A549 (cell line): ENCODE results near the gene IL1RL2. TPM values are rescaled to one million over a fixed set of nuclear protein-coding genes. Genes with fewer than 3 reads are reported as not detected.

Experiments
- ATAC-seq, 2 experiments: fragments of 200-7000 bp in 1 of 2; fragments of >200 bp in 1 of 2; cut with Nextera tagmentation in 1 of 2; cut with Tn5 transposase in 1 of 2; 3 replicates each; pipeline versions ENCODE4 v1.8.0 to v1.9.1; 2018 to 2020; ENCODE audit warnings: mild to moderate bottlenecking in 1 of 2, moderate library complexity in 1 of 2
- CTCF ChIA-PET: fragments of 300-600 bp; sonication (Branson Sonifier 250); formaldehyde crosslinking; extraction: SDS; loops from one replicate; lab custom pipeline; 2021; ENCODE audit warnings: antibody characterized with exemption, inconsistent platforms; lab: Yijun Ruan, JAX
- POLR2A ChIA-PET: fragments of 350-600 bp; formaldehyde crosslinking; extraction: SDS; loops from one replicate; lab custom pipeline; 2021; ENCODE audit warnings: antibody characterized with exemption, inconsistent platforms; lab: Yijun Ruan, JAX
- DNase-seq, 2 experiments: peaks; one replicate each; pipeline versions ENCODE4 v3.0.0 to v3.0.0-alpha.2; 2011 to 2016; ENCODE audit warnings: low read depth in 1 of 2, low spot score in 1 of 2
- FAIRE-seq: peaks from 2 replicates; lab custom pipeline; 2011; peaks lifted over from hg19 to GRCh38; lab: Jason Lieb, UNC
- H3K27ac ChIP-seq, 2 experiments: fragments of >200 bp; sonication (Bioruptor Twin); formaldehyde crosslinking; 3 replicates each; pipeline ENCODE4 v1.5.1; 2016 to 2017
- H3K4me1 ChIP-seq: fragments of >200 bp; sonication (Bioruptor Twin); formaldehyde crosslinking; 3 replicates; pipeline ENCODE4 v1.6.1; 2016
- H3K4me2 ChIP-seq: fragments of >200 bp; sonication (Bioruptor Twin); formaldehyde crosslinking; 3 replicates; pipeline ENCODE4 v1.6.1; 2016
- H3K4me3 ChIP-seq: fragments of >200 bp; sonication (Bioruptor Twin); formaldehyde crosslinking; 3 replicates; pipeline ENCODE4 v1.5.1; 2016
- H3K9me3 ChIP-seq: fragments of >200 bp; sonication (Bioruptor Twin); formaldehyde crosslinking; 3 replicates; pipeline ENCODE4 v1.6.1; 2016
- CHD2 ChIP-seq: fragments of 150-350 bp; IDR thresholded peaks from 2 replicates; pipeline ENCODE4 v1.6.1; 2014; ENCODE audit warnings: low read length; ENCODE audit not compliant: partially characterized antibody
- CHD4 ChIP-seq: fragments of 200-600 bp; sonication (generic); IDR thresholded peaks from 2 replicates; pipeline ENCODE4 v1.6.1; 2016; ENCODE audit warnings: antibody characterized with exemption, mild to moderate bottlenecking, borderline replicate concordance
- CTCF ChIP-seq: fragments of >200 bp; sonication (Bioruptor Twin); formaldehyde crosslinking; IDR thresholded peaks from 3 replicates; pipeline ENCODE4 v1.5.1; 2016
- EHMT2 ChIP-seq: fragments of 200-600 bp; sonication (generic); IDR thresholded peaks from 2 replicates; pipeline ENCODE4 v1.6.1; 2016; ENCODE audit warnings: antibody characterized with exemption, low read depth, mild to moderate bottlenecking, moderate library complexity
- FOSB ChIP-seq: fragments of 250-450 bp; sonication (Bioruptor Pico); IDR thresholded peaks from 2 replicates; pipeline ENCODE4 v1.5.0; 2020; ENCODE audit warnings: mild to moderate bottlenecking, moderate library complexity
- HES2 ChIP-seq: fragments of >200 bp; sonication (Bioruptor Twin); formaldehyde crosslinking; IDR thresholded peaks from 2 replicates; pipeline ENCODE4 v1.6.1; 2016
- HMGXB4 ChIP-seq: fragments of 250-450 bp; sonication (Bioruptor Pico); IDR thresholded peaks from 2 replicates; pipeline ENCODE4 v1.5.0; 2021; ENCODE audit warnings: mild to moderate bottlenecking, moderate library complexity, borderline replicate concordance
- HOXA7 ChIP-seq: fragments of 250-450 bp; sonication (Bioruptor Pico); IDR thresholded peaks from 2 replicates; pipeline ENCODE4 v1.5.0; 2020; ENCODE audit warnings: mild to moderate bottlenecking, moderate library complexity
- HOXB13 ChIP-seq: fragments of 250-450 bp; sonication (Bioruptor Pico); IDR thresholded peaks from 2 replicates; pipeline ENCODE4 v1.5.0; 2020; ENCODE audit warnings: low read depth, mild to moderate bottlenecking, moderate library complexity
- JUN ChIP-seq, 2 experiments: fragments of >200 bp; sonication (Bioruptor Twin); formaldehyde crosslinking; IDR thresholded peaks; 2 replicates in 1 of 2; 3 replicates in 1 of 2; pipeline ENCODE4 v1.6.1; 2016 to 2017
- KDM5A ChIP-seq: fragments of 200-600 bp; sonication (generic); IDR thresholded peaks from 2 replicates; pipeline ENCODE4 v1.6.1; 2016; ENCODE audit warnings: antibody characterized with exemption, mild to moderate bottlenecking
- MAFK ChIP-seq: fragments of 450-650 bp; IDR thresholded peaks from 2 replicates; pipeline ENCODE4 v1.6.1; 2014; ENCODE audit not compliant: partially characterized antibody
- MAZ ChIP-seq: fragments of 150-350 bp; IDR thresholded peaks from 2 replicates; pipeline ENCODE4 v1.6.1; 2014; ENCODE audit warnings: antibody characterized with exemption, low read depth, low read length, borderline replicate concordance
- MYC ChIP-seq: IDR thresholded peaks from 2 replicates; pipeline ENCODE4 v1.6.1; 2012; ENCODE audit warnings: mild to moderate bottlenecking, inconsistent platforms, low read length, improper control_type of control experiment, borderline replicate concordance
- NFE2L2 ChIP-seq: fragments of 150-350 bp; conservative IDR thresholded peaks from 2 replicates; pipeline ENCODE4 v1.6.1; 2014; ENCODE audit warnings: low read length
- NPAS2 ChIP-seq: fragments of 250-450 bp; sonication (Bioruptor Pico); IDR thresholded peaks from 2 replicates; pipeline ENCODE4 v1.8.0; 2022; ENCODE audit warnings: mild to moderate bottlenecking, moderate library complexity, borderline replicate concordance
- PHF8 ChIP-seq: fragments of 200-600 bp; sonication (generic); IDR thresholded peaks from 2 replicates; pipeline ENCODE4 v1.6.1; 2016; ENCODE audit warnings: low read depth, mild to moderate bottlenecking, antibody characterized with exemption, moderate library complexity, borderline replicate concordance
- POLR2AphosphoS2 ChIP-seq: conservative IDR thresholded peaks from 2 replicates; pipeline ENCODE4 v1.6.1; 2012; ENCODE audit warnings: low read length, improper control_type of control experiment, inconsistent platforms
- RCOR1 ChIP-seq: fragments of 150-350 bp; IDR thresholded peaks from 2 replicates; pipeline ENCODE4 v1.6.1; 2014; ENCODE audit warnings: antibody characterized with exemption, low read length, low read depth
- RFX5 ChIP-seq: fragments of 450-650 bp; IDR thresholded peaks from 2 replicates; pipeline ENCODE4 v1.7.1; 2014; ENCODE audit warnings: antibody characterized with exemption, mild to moderate bottlenecking, moderate library complexity
- SREBF2 ChIP-seq: fragments of 450-650 bp; IDR thresholded peaks from 2 replicates; pipeline ENCODE4 v1.6.1; 2014; ENCODE audit warnings: mild to moderate bottlenecking, moderate library complexity
- USF2 ChIP-seq: fragments of 450-650 bp; IDR thresholded peaks from 2 replicates; pipeline ENCODE4 v1.6.1; 2014; ENCODE audit warnings: antibody characterized with exemption
- WGBS: methylation state at CpG from one replicate; pipeline ENCODE4 v1.1.6; 2017; ENCODE audit errors: missing lambda C conversion rate; 5-methylcytosine and 5-hydroxymethylcytosine counted together
- polyA plus RNA-seq, 4 experiments: library from polyadenylated mRNA; depleted of rRNA in 3 of 4; stranded (reverse); fragments of >200 nt; fragmentation: RNase III in 1 of 4; extraction: RNeasy Plus Mini Kit Qiagen cat#74134 plus additional on column Dnase treatment in 1 of 4; gene quantifications; 2 replicates in 3 of 4; 3 replicates in 1 of 4; pipeline ENCODE4 v1.2.3, GENCODE V29; 2011 to 2017

The IL1RL2 gene
- polyA plus RNA-seq, 2 of the 4 experiments (the other 2 are of a cell fraction) = 0.05 TPM; not detected in 1

GRCh38 chr2:102171946-102172345 lies 14.9 kb upstream of the IL1RL2 start:
- TF ChIP-seq HMGXB4 (CRISPR knock-in tag) = no peak
- no peak for TF ChIP-seq MAZ
- TF ChIP-seq CTCF = no peak
- no peak for TF ChIP-seq RCOR1
- TF ChIP-seq HOXB13 (CRISPR knock-in tag) = no peak
- no peak for TF ChIP-seq HOXA7 (CRISPR knock-in tag)
- TF ChIP-seq NFE2L2 = no peak
- TF ChIP-seq SREBF2 = no peak
- no peak for TF ChIP-seq HES2
- no peak for TF ChIP-seq CHD2
- TF ChIP-seq FOSB (CRISPR knock-in tag) = no peak
- no peak for TF ChIP-seq CHD4
- TF ChIP-seq, all 56 proteins: peak for 0
- ATAC-seq (no peak), FAIRE-seq (no peak), DNase-seq (no peak)
- Histone ChIP-seq H3K4me1 (no peaks in the 10 kb centered on the region; the same call in 2 of the 3 replicates), H3K4me2 (no peak overlapping the region), H3K27ac (no peak overlapping the region), H3K4me3 (no peak overlapping the region), H3K9me3 (no peaks in the 10 kb centered on the region)
- CTCF ChIA-PET = no interaction called here
- WGBS = 92% methylated on average over 5 of the region's 5 CpGs
- POLR2A ChIA-PET = no interaction called here

- ChIA-PET POLR2A (no interaction called here), CTCF (interaction anchor here (1.4 to 2.0 kb wide), 2 partner anchors 68 to 152 kb away, joined by 4 to 6 read pairs; no protein-coding TSS in a partner anchor)
- no peaks in the 10 kb centered on the region for H3K9me3 ChIP-seq
- H3K27ac ChIP-seq = no peak overlapping the region
- no peak for DNase-seq
- ATAC-seq = no peak
- WGBS = 85% methylated on average over 3 of the region's 3 CpGs
- H3K4me1 ChIP-seq = no peaks in the 10 kb centered on the region
- no peak overlapping the region for H3K4me2 ChIP-seq
- TF ChIP-seq MAFK = no peak
- TF ChIP-seq MYC = no peak
- TF ChIP-seq HOXB13 (CRISPR knock-in tag) = no peak
- no peak for TF ChIP-seq RFX5
- TF ChIP-seq POLR2AphosphoS2 = no peak
- TF ChIP-seq, all 56 proteins: peak for 0
- H3K4me3 ChIP-seq = no peak overlapping the region
- no peak for FAIRE-seq
These were observed 14.1 kb upstream of the IL1RL2 start for GRCh38 chr2:102172745-102173144.

- DNase-seq (no peak), ATAC-seq (no peak), FAIRE-seq (no peak)
- Histone ChIP-seq H3K4me1 (no peaks in the 10 kb centered on the region), H3K4me2 (no peak overlapping the region), H3K4me3 (no peak overlapping the region), H3K27ac (no peak overlapping the region), H3K9me3 (no peaks in the 10 kb centered on the region)
- no peak for TF ChIP-seq EHMT2
- TF ChIP-seq USF2 = no peak
- no peak for TF ChIP-seq HOXB13 (CRISPR knock-in tag)
- no peak for TF ChIP-seq MAZ
- no peak for TF ChIP-seq NPAS2 (CRISPR knock-in tag)
- no peak for TF ChIP-seq PHF8
- TF ChIP-seq JUN (IDR thresholded peaks at IDR 0.05) = no peak
- no peak for TF ChIP-seq KDM5A
- TF ChIP-seq SREBF2 = no peak
- ChIA-PET POLR2A (no interaction called here), CTCF (interaction anchor here (2.0 kb wide), 1 partner anchor 156 kb away, joined by 9 read pairs; no protein-coding TSS in a partner anchor)
- 93% methylated on average over 3 of the region's 3 CpGs for WGBS
These were observed 10.7 kb upstream of the IL1RL2 start for GRCh38 chr2:102176172-102176571.
